Heart right ventricle (tissue), 16 donors: ENCODE results near the gene CYP19A1. TPM values are rescaled to one million over a fixed set of nuclear protein-coding genes. Genes with fewer than 3 reads are reported as not detected.

Source experiments
- ATAC-seq, 8 donors: fragments of 200-7000 bp; cut with Tn5 transposase; one replicate each; pipeline ENCODE4 v1.9.1; 2020; ENCODE audit warnings: mild to moderate bottlenecking in 8 of 8, moderate library complexity in 8 of 8, moderate number of reproducible peaks in 1 of 8
- DNase-seq, 2 donors: peaks; one replicate each; pipeline ENCODE4 v3.0.0-alpha.2; 2020
- H3K27ac ChIP-seq, 10 donors: fragments of 200-600 bp; sonication (generic) in 2 of 10; one replicate each; pipeline versions ENCODE4 v1.5.0 to v1.8.0; 2020 to 2022; ENCODE audit warnings: mild to moderate bottlenecking in 3 of 10
- H3K27me3 ChIP-seq, 7 donors: fragments of 200-600 bp; one replicate each; pipeline ENCODE4 v1.8.0; 2021 to 2022; ENCODE audit warnings: mild to moderate bottlenecking in 2 of 7
- H3K36me3 ChIP-seq, 9 donors: fragments of 200-600 bp; sonication (generic) in 1 of 9; one replicate each; pipeline versions ENCODE4 v1.5.0 to v1.8.0; 2020 to 2022; ENCODE audit warnings: mild to moderate bottlenecking in 2 of 9
- H3K4me1 ChIP-seq, 9 donors: fragments of 200-600 bp; sonication (generic) in 1 of 9; one replicate each; pipeline versions ENCODE4 v1.5.0 to v1.8.0; 2020 to 2022; ENCODE audit warnings: mild to moderate bottlenecking in 4 of 9
- H3K4me3 ChIP-seq, 10 donors: fragments of 200-600 bp; sonication (generic) in 2 of 10; one replicate each; pipeline versions ENCODE4 v1.5.0 to v1.8.0; 2020 to 2022; ENCODE audit warnings: mild to moderate bottlenecking in 7 of 10, moderate library complexity in 2 of 10
- H3K9me3 ChIP-seq, 11 donors: fragments of 200-600 bp in 10 of 11; sonication (generic) in 2 of 11; one replicate each; pipeline versions ENCODE4 v1.5.0 to v1.8.0; 2013 to 2022; ENCODE audit warnings: mild to moderate bottlenecking in 2 of 11, control low read depth in 1 of 11, moderate library complexity in 1 of 11
- WGBS, 2 donors: extraction: QIAGEN DNeasy Blood & Tissue Kit; methylation state at CpG; one replicate each; pipeline ENCODE4 v1.1.7; 2013; ENCODE audit warnings: inconsistent platforms in 1 of 2; 5-methylcytosine and 5-hydroxymethylcytosine counted together
- intact Hi-C, 10 donors: fragments of 100-400 bp; cut with DNase I; formaldehyde crosslinking; loops; one replicate each; pipeline versions ENCODE4 v1.11.1 to v1.14.2; 2022
- polyA plus RNA-seq, 2 donors: library from polyadenylated mRNA; stranded (reverse); fragments of 200-250 nt; gene quantifications; one replicate each; pipeline ENCODE4 v1.2.3, GENCODE V29; 2013
- total RNA-seq, 10 donors: library from RNA; stranded (reverse); fragmentation: NEBNext Ultra II Directional in 3 of 10; extraction: Animal tissue kit (Norgen Biotek cat#: 25700) in 3 of 10; gene quantifications; one replicate each; pipeline versions ENCODE4 v1.2.1 to v1.2.4, GENCODE V29; 2021 to 2023
- TF ChIP-seq, protein P1 (sequence below), 9 donors: fragments of 200-600 bp; sonication (generic) in 2 of 9; IDR thresholded peaks; one replicate each; pipeline versions ENCODE4 v1.5.0 to v1.8.0; 2021 to 2022; ENCODE audit warnings: antibody characterized with exemption in 9 of 9, mild to moderate bottlenecking in 5 of 9, moderate library complexity in 1 of 9
- donor health status: Arrhythmogenic right ventricular cardiomyopathy.
- donor health status: ischemic (EF 13 %, LVEDD 7.1; RV severe dilation, severe dysfunction).
- donor health status: healthy with polysubstance abuse.
- donor health status: DM: no; HTN: yes; CAD: no.
- donor health status: DM: no; HTN: no; CAD: no.
- donor health status: ischemic (EF 25% LVEDD 6.9; RV normal size, moderate dysfunction).
- donor health status: ischemic (EF 25% LVEDD 5.7; RV mildly dilated, moderate dysfunction).
- donor health status: healthy.
- donor health status: DM: yes; HTN: yes; CAD: no.
- donor health status: Ischemic cardiomyopathy.
- donor health status: ischemic (EF 35%, LVEDD 5.7; RV mildly dilated, moderate dysfunction).
- donor health status: nonischemic (EF 11% LVEDD 7.7; RV severe dilation, severe dysfunction).
- donor health status: DM: yes; HTN: yes; CAD: no.
- donor health status: PGD.
- donor health status: ischemic (EF 29% LVEDD 5.4; RV normal size, mild dysfunction).
- donor health status: nonischemic (EF 23%, LVEDD 6.1; RV moderate dilation, normal function).

CYP19A1 gene
- total and polyA plus RNA-seq, 12 donors = 0.26 to 1.9 (median 0.68) TPM; not detected in 3

DNA sequence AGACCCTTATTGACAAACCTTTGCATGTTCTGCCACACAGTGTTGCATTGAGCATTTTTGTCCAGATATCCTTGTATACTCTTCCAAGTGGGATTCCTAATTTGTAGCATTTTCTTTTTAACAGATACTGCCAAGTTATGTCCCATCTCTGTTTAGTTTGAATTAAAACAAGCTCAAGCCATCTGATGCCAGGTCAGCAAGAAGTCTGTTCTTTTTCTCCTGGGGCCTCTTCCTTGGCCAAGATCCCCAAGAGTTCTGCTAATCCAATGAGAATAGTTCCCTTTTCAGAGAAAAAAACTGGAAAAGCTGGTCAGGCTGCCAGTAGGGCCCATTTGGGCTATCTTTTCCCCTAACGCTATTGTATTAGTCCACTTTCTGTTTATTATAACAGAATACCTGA lies 32.9 kb upstream of the CYP19A1 start:
- TF ChIP-seq, protein P1, sequence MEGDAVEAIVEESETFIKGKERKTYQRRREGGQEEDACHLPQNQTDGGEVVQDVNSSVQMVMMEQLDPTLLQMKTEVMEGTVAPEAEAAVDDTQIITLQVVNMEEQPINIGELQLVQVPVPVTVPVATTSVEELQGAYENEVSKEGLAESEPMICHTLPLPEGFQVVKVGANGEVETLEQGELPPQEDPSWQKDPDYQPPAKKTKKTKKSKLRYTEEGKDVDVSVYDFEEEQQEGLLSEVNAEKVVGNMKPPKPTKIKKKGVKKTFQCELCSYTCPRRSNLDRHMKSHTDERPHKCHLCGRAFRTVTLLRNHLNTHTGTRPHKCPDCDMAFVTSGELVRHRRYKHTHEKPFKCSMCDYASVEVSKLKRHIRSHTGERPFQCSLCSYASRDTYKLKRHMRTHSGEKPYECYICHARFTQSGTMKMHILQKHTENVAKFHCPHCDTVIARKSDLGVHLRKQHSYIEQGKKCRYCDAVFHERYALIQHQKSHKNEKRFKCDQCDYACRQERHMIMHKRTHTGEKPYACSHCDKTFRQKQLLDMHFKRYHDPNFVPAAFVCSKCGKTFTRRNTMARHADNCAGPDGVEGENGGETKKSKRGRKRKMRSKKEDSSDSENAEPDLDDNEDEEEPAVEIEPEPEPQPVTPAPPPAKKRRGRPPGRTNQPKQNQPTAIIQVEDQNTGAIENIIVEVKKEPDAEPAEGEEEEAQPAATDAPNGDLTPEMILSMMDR (IDR thresholded peaks at IDR 0.05) = no peak
- Histone ChIP-seq H3K36me3 (no peaks in the 10 kb centered on the region), H3K27ac (no peak overlapping the region), H3K9me3 (no peaks in the 10 kb centered on the region), H3K4me3 (no peak overlapping the region), H3K27me3 (no peaks in the 10 kb centered on the region), H3K4me1 (peaks cover 0 to 23% (median 6%) of the 10 kb centered on the region in 9 donors)
- DNase-seq (no peak), ATAC-seq (no peak)
- intact Hi-C loops = loop anchor here in 2 of 10 donors (5.0 kb wide), 2 partner anchors 39 to 74 kb away; no protein-coding TSS in a partner anchor
- WGBS, 2 donors = 62 to 68% methylated on average over 1 of the region's 1 CpG

DNA sequence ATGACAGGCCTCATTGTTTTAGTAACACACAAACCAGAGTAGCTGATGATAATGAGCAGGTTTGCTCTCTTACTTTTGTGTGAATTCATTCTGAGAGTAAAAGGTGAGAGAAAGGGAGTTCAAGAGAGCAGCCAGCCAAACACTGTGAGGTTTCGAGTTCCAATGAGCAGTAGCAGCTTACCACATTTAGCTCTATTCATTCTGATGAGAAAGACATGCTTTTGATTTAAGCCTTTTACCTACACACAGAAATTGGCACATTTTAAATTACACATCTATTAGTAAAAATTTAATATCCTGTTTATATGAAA lies 31.0 kb upstream of the CYP19A1 start:
- DNase-seq (no peak), ATAC-seq (no peak)
- H3K27ac ChIP-seq = peak overlapping the region in 1 of 10 donors; percentile 17
- TF ChIP-seq, protein P1 (IDR thresholded peaks at IDR 0.05) = no peak
- H3K9me3 ChIP-seq = no peaks in the 10 kb centered on the region
- H3K4me3 ChIP-seq = no peak overlapping the region
- peaks cover 0 to 23% (median 6%) of the 10 kb centered on the region in 9 donors for H3K4me1 ChIP-seq
- H3K36me3 ChIP-seq = no peaks in the 10 kb centered on the region
- intact Hi-C loops = loop anchor here in 1 of 10 donors (10.0 kb wide), 1 partner anchor 55 kb away; no protein-coding TSS in a partner anchor
- 91 to 92% methylated on average over 1 of the region's 1 CpG for WGBS, 2 donors
- H3K27me3 ChIP-seq = no peaks in the 10 kb centered on the region

DNA sequence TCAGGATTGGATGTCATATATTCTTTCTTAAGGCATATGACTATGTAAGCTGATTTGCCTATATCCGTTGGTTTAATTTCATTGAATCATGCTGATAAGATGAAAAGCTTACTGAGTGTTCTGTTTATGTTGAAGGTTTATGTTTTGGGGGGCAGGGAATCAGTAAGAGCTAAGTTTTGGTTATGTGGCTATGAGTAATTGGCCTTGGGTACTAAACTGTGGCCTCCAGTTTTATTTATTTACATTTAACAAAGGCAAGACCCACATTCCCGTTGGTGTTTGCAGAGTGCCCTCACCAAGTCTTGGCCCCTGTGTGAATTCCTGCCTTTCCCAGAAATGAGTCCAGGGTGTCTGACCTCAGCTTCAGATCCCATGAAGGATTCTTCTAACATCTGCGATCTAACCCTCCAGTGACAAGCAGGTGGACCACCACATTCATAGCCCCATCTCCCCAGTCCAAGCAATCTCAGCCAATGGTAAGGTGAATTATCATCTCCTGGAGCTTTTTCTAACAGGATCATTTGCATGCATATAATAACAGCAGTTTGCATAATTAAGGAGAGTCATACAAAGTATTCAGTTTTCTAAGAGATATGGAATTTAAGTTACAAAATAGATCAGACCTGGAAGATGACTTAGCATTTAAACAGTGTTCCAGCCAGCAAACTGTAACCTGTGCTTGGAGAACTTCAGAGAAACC lies 30.5 kb upstream of the CYP19A1 start:
- WGBS, 2 donors = 78 to 80% methylated on average over 3 of the region's 3 CpGs
- no peak overlapping the region for H3K4me3 ChIP-seq
- peaks cover 0 to 23% (median 6%) of the 10 kb centered on the region in 9 donors for H3K4me1 ChIP-seq
- no peaks in the 10 kb centered on the region for H3K27me3 ChIP-seq
- DNase-seq (no peak), ATAC-seq (no peak)
- TF ChIP-seq, protein P1 (IDR thresholded peaks at IDR 0.05) = no peak
- H3K36me3 ChIP-seq = no peaks in the 10 kb centered on the region
- H3K9me3 ChIP-seq = no peaks in the 10 kb centered on the region
- peak overlapping the region in 2 of 10 donors; percentile 17 to 55 for H3K27ac ChIP-seq
- intact Hi-C loops = loop anchor here in 1 of 10 donors (10.0 kb wide), 1 partner anchor 54 kb away; no protein-coding TSS in a partner anchor

DNA sequence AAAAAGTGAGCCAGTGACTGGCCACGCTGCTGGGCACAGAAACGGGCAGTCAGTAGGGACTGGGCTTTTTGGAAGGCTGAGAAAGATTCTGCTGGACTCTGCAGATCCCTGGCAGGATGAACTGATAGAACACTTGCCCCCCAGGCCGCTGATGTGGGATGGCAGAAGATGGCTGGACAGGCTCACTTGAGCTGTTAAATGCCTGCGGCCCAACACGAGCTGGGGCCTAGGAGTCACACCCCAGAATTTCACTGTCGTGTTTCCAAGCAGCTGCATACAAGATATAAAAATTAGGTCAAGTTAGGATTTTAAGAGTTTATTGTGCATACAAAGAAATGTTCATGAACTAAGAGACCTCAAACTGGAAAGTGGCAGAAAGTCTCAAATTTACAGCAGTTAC lies 29.9 kb upstream of the CYP19A1 start:
- DNase-seq = no peak
- H3K4me3 ChIP-seq = no peak overlapping the region
- peak in 3 of 8 donors; percentile 45 to 67 (median 66) for ATAC-seq
- WGBS, 2 donors = 73 to 81% methylated on average over 6 of the region's 6 CpGs
- H3K36me3 ChIP-seq = no peaks in the 10 kb centered on the region
- peak overlapping the region in 4 of 10 donors; percentile 17 to 55 (median 27) for H3K27ac ChIP-seq
- H3K27me3 ChIP-seq = no peaks in the 10 kb centered on the region
- peaks cover 0 to 23% (median 6%) of the 10 kb centered on the region in 9 donors for H3K4me1 ChIP-seq
- TF ChIP-seq, protein P1 (IDR thresholded peaks at IDR 0.05) = no peak
- no peaks in the 10 kb centered on the region for H3K9me3 ChIP-seq
- intact Hi-C loops = loop anchor here in 1 of 10 donors (10.0 kb wide), 1 partner anchor 54 kb away; no protein-coding TSS in a partner anchor
